ENCODE results near the gene SKIC3.
A peak's percentile ranks its signal among the peaks of the same experiment; 100 is the strongest.

The SKIC3 gene

DNA sequence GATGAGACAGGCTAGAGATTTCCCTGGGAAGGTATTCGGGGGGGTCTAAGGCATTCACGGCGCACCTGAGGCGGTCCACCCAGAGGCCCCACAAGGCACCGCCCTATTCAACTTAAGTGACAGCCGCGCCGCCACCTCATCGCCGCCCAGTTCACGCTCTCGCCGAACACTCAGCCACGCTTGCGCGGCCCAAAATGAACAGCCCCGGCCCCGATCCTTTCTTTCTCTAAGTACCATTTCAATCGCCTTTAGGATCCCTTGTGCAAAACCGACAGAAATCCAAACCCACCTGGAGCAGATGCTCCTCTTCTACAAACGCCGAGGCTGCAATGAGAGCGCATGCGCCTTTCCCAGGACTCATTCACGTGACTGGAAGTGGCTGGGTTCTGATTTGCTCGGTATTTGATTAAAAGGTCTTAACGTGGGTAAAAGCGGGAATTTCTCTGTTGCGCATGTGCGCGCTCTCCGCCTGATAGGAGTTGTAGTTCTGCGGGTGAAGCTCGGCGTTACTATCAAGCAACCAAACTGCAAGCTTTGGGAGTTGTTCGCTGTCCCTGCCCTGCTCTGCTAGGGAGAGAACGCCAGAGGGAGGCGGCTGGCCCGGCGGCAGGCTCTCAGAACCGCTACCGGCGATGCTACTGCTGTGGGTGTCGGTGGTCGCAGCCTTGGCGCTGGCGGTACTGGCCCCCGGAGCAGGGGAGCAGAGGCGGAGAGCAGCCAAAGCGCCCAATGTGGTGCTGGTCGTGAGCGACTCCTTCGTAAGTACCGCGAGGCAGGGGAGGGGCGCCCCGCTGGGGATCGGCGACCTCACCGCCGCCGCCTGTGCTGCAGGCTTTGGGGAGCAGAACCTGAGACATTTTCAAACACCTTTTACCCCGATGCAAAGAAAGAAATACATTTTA, at the start of gene SKIC3, which contains the start of gene ARSK:
Gene SKIC3, minus strand, starts transcription at position 331 of the 902 bp plus-strand sequence. CDS start 7,827 bp downstream, outside the sequence.
Gene ARSK, plus strand, starts transcription at position 455 of the 902 bp plus-strand sequence. Its CDS starts 178 bp downstream, at position 633.
- DNase-seq, result peak; percentile 78

DNA sequence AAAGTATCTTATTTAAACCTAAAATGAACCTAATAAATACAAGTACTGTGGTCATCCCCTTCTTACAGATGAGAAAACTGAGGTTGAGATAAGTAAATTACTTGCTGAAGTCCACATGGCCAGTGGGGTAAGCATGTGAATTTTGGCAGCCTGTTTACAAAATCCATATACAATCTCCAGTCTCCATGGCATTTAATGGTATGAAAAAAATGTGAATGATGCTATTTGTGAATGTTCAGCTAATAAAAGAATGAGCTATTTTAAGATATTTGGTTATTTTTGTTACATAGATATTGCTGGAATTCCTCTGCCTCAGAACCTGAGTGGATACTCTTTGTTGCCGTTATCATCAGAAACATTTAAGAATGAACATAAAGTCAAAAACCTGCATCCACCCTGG, 45.8 kb upstream of the SKIC3 start:
- no peak for DNase-seq

DNA sequence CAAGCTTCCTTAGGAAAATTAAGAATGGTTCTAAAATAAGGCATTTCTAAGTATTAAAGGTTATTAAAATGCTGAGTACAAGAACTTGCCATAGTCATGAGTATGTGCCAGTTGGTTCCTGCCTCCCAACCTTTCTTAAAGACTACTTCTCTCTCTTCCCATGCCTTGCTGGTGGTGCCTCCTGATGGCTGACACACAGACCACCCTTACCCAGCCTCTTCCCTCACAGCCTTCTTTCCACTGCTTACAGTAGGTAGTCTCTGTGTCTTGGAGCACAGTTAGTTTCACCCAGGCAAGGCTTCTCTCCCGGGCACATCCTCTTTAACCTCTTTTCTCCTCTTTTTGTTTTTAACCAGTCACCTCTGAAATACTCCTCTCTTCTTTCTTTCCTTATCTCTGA, 44.5 kb upstream of the SKIC3 start:
- DNase-seq, result no peak

DNA sequence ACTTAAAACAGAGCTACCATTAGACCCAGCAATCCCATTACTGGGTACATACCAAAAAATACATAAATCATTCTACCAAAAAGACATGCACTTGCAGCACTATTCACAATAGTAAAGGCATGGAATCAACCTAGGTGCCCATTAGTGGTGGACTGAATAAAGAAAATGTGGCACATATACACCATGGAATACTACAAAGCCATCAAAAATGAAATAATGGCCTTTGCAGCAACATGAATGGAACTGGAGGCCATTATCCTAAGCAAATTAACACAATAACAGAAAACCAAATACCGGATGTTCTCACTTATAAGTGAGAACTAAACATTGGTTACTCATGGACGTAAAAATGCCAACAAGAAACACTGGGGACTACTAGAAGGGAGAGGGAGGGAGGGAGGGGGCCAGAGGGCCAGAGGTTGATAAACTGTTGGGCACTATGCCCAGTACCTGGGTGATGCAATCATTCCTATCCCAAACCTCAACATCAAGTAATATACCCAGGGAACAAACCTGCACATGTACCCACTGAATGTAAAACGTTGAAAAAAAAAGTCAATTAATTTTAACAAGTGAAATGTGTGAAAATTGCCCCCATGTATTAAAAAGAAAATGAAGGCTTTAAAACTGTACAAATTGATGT, 40.6 kb upstream of the SKIC3 start:
- DNase-seq, result no peak

DNA sequence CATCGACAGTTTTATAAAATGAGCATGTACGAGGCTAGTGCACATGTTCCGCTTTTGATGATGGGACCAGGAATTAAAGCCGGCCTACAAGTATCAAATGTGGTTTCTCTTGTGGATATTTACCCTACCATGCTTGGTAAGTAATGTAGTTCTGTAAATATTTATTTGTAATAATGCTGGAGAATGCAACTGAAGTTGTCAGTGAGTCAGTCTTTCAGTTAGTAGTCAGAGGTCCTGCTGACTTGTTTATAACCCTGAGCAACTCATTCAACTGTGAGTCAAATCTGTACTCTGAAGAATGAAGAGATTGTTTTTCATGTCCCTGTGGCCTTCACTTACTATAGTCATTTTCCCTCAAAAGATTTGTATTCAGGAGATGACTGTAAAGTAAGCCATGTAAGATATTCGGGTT, 36.7 kb upstream of the SKIC3 start:
- DNase-seq, result no peak

DNA sequence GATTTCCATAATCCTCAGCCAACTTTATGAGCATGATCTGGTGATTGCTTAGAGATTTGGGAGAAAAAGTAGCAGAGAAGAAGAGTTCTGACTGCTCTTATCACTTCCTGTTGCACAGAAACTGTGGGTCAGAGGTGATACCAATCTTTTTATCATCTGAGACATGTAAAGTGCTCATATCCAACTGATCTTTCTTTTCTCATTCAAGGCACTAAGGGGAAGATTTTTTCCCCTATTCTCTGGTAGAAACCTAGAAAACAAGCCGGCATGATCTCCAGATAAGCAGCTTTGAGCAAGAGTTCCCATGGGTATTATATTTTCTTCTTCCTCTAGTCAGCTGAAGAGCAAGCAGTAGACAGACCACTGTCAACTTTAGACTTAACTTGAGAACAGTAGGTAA, 36.1 kb upstream of the SKIC3 start:
- no peak for DNase-seq

DNA sequence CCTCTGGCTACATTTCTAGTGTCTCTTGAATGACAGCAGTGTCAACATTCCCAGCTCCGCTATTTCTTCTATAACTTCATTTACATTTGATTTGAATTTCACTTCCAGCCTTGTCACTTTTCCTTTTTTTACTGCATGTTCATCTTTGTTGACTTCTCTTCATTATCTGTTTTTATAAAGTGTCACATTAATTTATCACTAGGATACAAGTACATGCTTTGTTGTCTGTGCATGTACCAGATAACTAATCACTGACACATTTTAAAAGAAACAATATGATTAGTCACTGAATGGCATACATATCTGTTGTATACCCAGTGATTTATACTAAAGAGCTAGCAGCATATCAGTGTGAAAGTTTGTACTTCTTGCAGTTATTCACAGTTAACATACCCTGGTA, 29.2 kb upstream of the SKIC3 start:
- DNase-seq, result no peak

DNA sequence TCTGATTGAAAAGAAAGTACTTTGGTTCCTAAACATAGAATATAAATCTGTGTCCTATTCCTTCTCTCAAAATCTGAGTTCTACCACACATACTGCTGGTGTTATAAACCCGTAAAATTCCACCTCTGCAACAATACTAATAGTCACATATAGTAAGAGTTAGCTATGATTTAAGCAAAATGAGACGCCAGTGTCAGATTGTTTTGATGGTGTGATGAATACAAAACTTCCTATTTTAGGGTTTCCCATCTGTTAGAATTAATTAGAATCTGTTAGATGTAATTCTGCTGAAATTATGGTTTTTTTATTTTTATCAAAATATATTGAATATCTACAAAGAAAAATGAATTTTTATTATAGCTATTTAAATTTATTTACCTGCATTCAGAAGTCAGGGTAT, 26.8 kb upstream of the SKIC3 start:
- no peak for DNase-seq

DNA sequence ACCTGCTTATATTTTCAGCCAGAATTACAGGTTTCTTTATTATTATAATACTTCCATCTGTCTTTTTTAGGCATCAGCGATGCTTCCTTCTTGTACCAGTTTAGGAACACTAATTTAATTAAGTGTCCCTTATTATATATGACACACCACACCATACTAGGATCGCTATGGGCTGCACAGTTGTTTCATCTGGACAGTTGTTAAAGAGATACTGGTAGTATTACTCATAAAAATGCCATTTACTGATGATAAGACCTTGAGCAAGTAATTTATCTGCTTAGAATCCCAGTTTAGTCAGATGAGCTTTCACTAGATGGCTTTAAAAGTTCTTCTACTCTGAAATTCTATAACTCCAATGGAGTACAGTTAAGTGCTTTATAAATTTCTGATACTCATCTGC, 17.2 kb upstream of the SKIC3 start:
- DNase-seq, result no peak

DNA sequence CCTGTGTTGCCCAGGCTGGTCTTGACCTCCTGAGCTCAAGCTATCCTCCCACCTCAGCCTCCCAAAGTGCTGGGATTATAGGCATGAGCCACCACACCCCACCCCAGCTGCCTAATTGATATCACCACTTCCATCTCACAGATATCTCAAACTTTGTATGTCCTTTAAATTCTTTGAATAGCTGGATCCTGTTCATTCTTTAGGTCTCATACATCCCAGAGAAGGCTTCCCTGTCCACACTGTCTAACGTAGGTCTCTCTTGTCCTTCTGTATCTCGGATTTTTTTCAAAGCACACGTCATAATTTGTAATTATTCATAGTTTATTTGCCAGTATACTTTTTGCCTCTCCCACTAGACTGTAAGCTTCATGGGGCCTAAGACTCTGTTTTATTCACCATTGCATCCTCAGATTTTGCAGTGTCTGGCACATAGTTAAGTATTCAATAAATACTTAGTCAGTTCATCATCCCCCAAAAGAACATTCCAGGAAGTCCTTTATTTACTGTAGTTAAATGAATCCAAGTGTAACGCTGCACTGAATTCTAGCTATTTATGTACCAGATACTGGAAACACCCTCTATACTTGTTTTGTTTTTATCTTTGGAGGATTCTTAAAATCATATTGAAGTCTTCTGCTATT, 10.6 kb upstream of the SKIC3 start:
- DNase-seq, result no peak

DNA sequence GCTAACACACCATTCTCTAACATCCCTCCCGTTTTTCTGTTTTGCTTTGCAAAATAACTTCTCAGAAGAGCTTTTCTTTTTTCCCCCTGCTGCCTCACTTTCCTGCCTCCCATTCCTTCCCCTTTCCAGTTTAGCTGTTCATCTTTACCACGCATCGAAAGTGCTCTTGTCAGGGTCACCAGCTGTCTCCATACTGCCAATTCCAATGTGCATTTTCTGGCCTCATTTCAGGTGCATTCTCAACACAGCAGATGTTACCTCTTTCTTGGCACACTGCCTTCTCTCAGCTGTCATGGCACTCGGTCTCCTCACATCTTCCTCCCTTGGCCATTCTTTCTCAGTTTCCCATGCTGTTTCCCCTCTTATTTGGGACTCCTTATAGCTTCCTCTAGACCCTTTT, 9.7 kb upstream of the SKIC3 start:
- no peak for DNase-seq

DNA sequence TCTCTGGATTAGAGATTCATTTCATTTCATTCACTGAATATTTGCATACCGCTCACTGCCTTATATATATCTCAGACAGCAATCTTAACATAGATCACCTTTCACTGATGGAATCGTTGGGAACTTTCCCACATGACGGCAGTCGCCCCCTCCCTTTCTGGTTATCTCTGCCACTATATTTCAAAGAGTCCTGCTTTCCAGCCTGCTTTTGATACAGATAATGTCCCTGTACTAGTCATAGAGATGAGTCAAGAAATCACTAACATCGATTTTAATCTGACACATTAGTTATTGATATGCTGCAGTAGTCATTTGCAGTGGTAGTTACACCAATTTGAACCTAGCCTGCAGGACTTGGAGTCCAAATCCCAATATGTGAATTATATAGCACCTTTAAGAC, 8.6 kb upstream of the SKIC3 start:
- DNase-seq, result no peak

DNA sequence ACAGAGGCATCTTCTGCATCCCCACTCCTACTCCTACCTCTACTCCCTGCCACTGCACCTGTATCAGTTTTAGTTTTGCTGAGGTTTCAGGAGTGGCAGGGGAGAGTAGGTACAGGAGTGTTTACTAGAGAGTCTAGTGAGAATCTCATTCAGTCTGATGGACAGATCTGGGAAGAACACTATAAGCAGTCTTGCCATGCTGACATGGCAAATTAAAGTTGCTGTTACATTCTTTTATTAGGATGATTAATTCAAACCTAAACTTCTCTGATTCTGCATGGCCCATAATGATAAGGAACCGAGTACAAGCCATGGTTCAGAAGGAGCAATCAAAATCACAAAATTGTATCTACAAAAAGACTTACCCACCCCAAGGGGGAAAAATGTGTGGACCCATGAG, 7.5 kb upstream of the SKIC3 start:
- DNase-seq, result no peak

DNA sequence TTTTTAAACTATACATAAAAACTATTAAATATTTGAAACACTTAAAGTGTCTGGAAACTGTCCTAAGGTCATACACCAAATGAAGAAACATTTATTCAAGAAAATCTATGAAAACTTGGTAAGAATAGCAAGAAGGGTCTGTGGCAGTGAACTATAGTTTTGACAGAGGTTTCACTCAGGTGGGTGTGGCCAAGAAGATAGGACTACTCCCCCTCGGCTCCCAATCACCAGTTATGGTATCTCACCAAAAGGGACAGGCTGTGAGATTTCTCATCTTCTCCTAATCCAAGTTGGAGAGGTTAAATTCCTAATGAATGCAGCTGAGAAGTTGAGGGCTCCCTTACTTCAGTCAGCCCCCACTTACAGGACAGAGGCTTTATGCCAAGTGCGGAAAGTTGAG, 3.1 kb upstream of the SKIC3 start:
- DNase-seq, result no peak

DNA sequence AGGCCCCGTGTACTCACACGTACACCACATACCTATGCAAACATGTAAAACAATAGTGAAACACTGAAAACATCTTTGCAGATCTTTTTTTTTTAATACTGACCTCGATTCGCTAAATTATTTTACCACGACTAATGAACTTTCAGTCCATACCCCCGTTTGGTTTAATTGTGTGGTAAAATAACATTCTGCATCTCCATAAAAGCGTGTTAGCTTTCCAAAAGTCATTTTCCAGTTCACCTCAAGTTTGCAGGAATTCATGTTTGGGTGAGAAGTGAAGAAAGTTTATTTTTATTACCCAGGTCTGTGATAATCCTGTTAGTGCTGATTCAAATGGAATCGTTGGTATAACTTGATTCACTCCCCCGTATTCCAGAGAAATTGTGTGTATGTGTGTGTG, 776 bp upstream of the SKIC3 start:
- DNase-seq, result no peak

DNA sequence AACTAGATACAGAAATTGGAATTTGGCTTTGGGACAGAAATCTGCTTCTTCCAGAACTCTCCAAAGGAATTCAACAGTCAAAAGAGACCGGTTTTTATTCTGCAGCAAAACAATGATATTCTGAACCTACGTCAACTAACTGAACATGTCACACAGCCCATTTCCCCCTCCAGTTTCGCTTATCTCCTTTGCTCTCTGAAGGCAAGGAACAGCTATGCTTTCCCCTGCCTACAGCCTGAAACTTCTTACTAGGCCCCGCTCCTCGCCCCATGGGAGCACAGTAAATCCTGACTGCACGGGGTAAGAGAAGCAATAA, 488 bp downstream of the SKIC3 start:
- DNase-seq, result no peak

DNA sequence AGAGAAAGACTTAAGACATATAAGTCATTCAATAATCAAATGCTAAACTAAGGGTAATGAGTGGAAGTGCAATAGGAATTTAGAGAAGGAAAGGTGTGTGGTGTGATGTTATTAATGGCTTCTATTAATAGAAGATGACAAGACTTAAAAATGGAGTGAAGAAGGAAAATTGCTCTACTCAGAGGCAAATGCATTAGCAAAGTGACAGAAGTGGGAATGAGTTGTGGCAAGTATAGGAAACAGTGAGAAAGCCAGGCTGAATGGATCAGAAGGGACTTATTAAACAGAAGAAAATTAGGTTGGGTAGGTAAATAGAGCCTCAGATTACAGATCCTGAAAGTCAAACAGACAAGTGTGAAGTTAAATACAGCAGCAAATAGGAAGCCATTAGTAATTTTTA, 5.7 kb downstream of the SKIC3 start:
- DNase-seq, result no peak

DNA sequence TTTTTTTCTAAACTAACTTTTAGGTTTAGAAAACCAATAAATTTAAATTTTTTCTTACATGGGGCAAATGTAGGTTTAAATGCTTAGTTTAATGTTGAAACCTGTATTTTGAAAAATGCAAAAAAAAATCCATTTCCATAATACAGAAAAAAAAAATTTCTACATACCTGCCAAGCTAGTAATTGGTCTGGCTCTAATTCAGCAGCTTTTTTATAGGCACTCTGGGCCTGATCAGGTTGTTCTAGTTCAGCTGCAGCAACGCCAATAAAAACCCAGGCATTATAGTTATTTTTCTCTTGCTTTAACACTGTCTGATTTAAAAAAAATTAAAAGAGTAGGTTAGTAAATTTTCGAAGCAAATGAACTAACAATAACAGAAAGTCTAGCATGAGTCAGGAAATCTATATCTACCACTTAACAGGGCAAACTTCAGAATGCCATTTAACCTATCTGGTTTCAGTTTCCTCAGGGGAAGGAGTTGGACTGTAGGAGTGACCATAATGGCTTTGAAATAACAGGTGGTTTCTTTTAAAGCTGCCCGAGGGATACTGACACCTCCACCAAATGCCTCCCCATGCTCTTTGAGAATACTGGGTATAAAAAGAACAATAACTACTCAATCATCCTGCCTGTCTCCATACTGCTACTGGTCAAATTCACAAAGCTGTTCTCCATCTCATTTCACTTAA, 11.6 kb downstream of the SKIC3 start:
- DNase-seq, result peak; percentile 4

DNA sequence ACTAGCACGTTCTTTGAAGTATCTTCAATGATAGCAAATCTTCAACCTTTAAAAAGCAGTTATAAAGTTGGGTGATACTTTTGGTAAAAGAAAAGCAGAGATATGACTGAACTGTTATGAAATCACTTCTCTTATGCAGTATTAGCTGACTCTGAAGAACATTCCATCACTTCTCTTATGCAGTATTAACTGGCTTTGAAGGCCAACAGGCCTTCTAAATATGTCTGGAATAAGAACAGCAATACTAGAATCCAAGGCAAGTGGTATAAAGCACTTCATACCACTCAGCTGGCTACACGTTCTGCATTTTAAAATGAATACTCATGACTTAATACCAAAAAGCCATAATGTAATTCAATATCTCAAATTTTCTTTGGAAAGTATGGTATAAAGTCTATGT, 17.3 kb downstream of the SKIC3 start:
- DNase-seq, result no peak

DNA sequence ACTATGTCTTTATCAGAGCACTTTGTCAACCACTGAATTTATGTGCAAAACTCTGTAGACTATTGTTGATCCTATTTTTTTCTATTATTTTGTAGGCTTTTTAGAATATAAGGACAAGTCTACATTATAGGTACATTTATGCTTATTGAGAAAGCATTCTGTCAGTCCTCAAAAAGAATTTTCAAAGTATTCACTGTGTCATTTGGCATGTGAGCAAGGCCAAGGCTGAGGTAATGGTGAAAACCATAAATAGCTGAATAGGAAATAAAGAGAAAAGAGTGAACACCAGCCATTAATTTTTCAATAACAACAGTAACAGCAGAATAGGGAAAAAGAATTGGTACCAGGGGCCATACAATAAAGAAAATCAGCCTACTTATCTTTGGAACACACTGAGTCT, 21.0 kb downstream of the SKIC3 start:
- no peak for DNase-seq

DNA sequence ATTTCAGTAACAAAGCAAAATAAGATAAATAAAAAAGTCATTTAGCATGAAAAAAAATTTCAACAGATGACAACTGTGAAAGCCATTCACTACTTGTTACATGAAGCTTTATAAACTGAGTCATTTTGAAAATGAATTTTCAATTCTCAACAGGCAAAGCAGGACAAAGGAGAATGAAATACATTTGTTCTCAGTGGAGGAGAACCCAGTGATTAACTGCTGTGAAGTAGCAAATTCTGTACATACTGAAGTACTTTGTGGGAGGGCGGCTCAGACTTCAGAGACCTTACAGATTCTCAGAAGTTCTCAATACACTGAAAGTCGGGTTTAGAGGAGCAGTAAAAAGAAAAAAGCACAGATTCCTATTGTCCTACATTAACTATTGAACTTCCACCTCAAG, 21.7 kb downstream of the SKIC3 start:
- no peak for DNase-seq

DNA sequence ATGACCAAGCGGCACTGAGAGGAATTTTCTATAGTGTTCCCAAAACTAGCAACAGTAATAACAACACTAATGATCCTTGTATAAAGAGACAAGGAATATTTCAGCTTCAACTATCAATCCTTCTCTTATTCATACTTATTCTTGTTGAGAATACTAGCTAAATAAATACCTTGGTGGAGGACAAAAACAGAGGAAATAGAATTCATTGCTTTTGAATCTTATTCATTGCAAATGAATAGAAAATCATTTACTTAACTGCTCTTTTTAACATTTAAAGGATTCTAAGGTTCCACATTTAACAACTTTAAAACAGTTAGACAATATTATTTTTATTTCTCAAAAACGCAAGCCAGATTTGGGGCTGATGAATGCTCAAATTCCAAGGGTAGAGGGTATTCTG, 22.4 kb downstream of the SKIC3 start:
- no peak for DNase-seq

DNA sequence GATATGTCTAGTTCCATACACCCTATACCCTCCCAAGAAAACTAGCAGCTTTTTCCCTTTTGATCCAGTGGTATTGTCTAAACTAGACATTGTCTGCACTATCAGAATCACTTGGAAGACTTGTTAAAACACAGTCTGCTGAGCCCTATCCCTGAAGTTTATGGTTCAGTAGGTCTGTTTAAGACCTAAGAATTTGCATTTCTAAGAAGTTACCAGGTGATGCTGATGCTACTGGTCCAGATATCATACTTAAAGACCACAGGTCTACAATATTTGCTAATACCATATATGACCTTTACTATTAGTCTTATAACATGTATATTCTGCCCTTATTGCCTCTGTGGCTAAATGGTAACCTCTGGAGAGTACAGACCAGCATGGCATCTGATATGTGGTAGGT, 23.3 kb downstream of the SKIC3 start:
- no peak for DNase-seq

DNA sequence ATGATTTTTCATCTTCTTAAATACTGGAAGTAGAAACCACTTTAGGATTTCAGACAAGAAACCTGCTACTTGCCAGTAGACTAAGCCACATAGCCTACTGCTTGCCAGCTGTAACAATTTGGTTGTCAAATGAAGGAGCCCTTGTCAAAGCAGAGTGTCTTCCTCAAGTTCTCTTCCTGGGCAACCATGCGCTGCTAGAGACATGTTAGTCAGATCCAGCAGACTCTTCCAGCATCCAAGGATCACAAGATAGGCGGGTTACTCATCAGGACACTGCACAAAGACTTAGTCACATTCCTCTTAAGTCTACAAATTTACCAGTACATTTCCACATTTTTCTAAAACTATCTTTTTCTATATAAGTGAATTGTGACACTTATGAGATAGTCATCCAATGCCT, 24.4 kb downstream of the SKIC3 start:
- DNase-seq, result no peak
